GM23338 (cell line): ENCODE results near the gene RAD9B.

Source experiments
- CTCF ChIP-seq, 2 experiments: fragments of 200-600 bp in 1 of 2; sonication (generic) in 1 of 2; conservative IDR thresholded peaks; 2 replicates each; pipeline versions ENCODE4 v1.5.1 to v1.6.1; 2016 to 2017; ENCODE audit warnings: antibody characterized with exemption in 2 of 2, low read depth in 2 of 2, mild to moderate bottlenecking in 2 of 2, moderate library complexity in 1 of 2
- REST ChIP-seq: IDR thresholded peaks from one replicate; pipeline ENCODE4 v1.6.1; 2018; ENCODE audit warnings: antibody characterized with exemption; ENCODE audit not compliant: unreplicated experiment

GRCh38 chr12:110537605-110538409 is 35.7 kb downstream of the RAD9B start:
- no peak for TF ChIP-seq CTCF (conservative IDR thresholded peaks at IDR 0.05; ENCODE audit: low read depth in 2 of 2)
- no peak for TF ChIP-seq REST
